Thymus (tissue), 14 donors: ENCODE results near the gene OR2L8. TPM values are rescaled to one million over a fixed set of nuclear protein-coding genes. Genes with fewer than 3 reads are reported as not detected.

Experiments used
- DNase-seq, 9 donors: peaks; one replicate each; pipeline ENCODE4 v3.0.0-alpha.2; 2013; ENCODE audit warnings: low spot score in 9 of 9, low read depth in 6 of 9, missing footprints in 1 of 9
- H3K27ac ChIP-seq, 2 donors: one replicate each; pipeline ENCODE4 v1.5.1; 2013; ENCODE audit warnings: control low read depth in 1 of 2, low read depth in 1 of 2, low read length in 1 of 2, mild to moderate bottlenecking in 1 of 2, moderate library complexity in 1 of 2
- H3K27me3 ChIP-seq, 2 donors: one replicate each; pipeline ENCODE4 v1.5.1; 2013; ENCODE audit warnings: low read length in 1 of 2; ENCODE audit not compliant: control insufficient read depth in 2 of 2, insufficient read depth in 1 of 2
- H3K36me3 ChIP-seq, 2 donors: one replicate each; pipeline ENCODE4 v1.5.1; 2013; ENCODE audit warnings: low read length in 1 of 2, mild to moderate bottlenecking in 1 of 2, moderate library complexity in 1 of 2; ENCODE audit not compliant: control insufficient read depth in 2 of 2, insufficient read depth in 2 of 2
- H3K4me1 ChIP-seq, 2 donors: one replicate each; pipeline ENCODE4 v1.5.1; 2013; ENCODE audit warnings: low read length in 2 of 2; ENCODE audit not compliant: control insufficient read depth in 2 of 2, insufficient read depth in 2 of 2
- H3K4me3 ChIP-seq, 2 donors: one replicate each; pipeline ENCODE4 v1.5.1; 2013; ENCODE audit warnings: low read length in 2 of 2, control low read depth in 1 of 2, mild to moderate bottlenecking in 1 of 2
- H3K9me3 ChIP-seq, 2 donors: one replicate each; pipeline ENCODE4 v1.5.1; 2013; ENCODE audit warnings: low read length in 1 of 2, mild to moderate bottlenecking in 1 of 2; ENCODE audit not compliant: control insufficient read depth in 2 of 2, insufficient read depth in 1 of 2
- WGBS: extraction: QIAGEN DNeasy Blood & Tissue Kit; methylation state at CpG from one replicate; pipeline ENCODE4 v1.1.7; 2013; 5-methylcytosine and 5-hydroxymethylcytosine counted together
- long read RNA-seq, 10 donors: transcript quantifications; one replicate each; lab custom pipeline, GENCODE V29; 2026
- polyA plus RNA-seq: library from polyadenylated mRNA; stranded (reverse); fragments of 200-250 nt; gene quantifications from one replicate; pipeline ENCODE4 v1.2.3, GENCODE V29; 2013
- total RNA-seq: library from RNA; stranded (reverse); fragments of 120-200 nt; gene quantifications from one replicate; pipeline ENCODE4 v1.2.4, GENCODE V29; 2013
- donor health status: healthy.

Gene OR2L8, protein sequence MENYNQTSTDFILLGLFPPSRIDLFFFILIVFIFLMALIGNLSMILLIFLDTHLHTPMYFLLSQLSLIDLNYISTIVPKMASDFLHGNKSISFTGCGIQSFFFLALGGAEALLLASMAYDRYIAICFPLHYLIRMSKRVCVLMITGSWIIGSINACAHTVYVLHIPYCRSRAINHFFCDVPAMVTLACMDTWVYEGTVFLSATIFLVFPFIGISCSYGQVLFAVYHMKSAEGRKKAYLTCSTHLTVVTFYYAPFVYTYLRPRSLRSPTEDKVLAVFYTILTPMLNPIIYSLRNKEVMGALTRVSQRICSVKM
- total RNA-seq = not detected
- not detected for polyA plus RNA-seq
- long read RNA-seq, donor 1 = 0 reads
- long read RNA-seq, donor 2 = 0 reads
- long read RNA-seq, donor 3 = 0 reads
- long read RNA-seq, donor 4 = 0 reads
- long read RNA-seq, donor 5 = 0 reads
- long read RNA-seq, donor 6 = 0 reads
- long read RNA-seq, donor 7 = 0 reads
- long read RNA-seq, donor 8 = 0 reads
- long read RNA-seq, donor 9 = 0 reads
- long read RNA-seq, donor 10 = 0 reads

DNA sequence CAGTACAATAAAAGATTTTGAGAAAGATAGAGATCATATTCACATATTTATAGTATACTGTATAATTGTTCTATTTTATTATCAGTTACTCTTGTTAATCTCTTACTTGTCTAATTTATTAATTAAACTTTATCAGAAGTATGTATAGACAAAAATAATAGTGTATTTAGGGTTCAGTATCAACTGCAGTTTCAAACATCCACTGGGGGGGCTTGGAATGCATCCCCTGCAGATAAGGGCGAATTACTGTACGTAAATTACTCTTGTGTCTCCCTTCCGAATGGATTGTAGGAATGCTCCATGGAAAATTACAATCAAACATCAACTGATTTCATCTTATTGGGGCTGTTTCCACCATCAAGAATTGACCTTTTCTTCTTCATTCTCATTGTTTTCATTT, at the start of gene OR2L8:
Gene OR2L8, plus strand, starts transcription at position 301 of the 400 bp plus-strand sequence. Its CDS starts 0 bp downstream, at position 301.
- DNase-seq = no peak
- Histone ChIP-seq H3K36me3 (no peaks in the 10 kb centered on the region), H3K27ac (no peak within 1 kb of the TSS), H3K4me1 (no peaks in the 10 kb centered on the region), H3K4me3 (no peak within 1 kb of the TSS), H3K27me3 (no peaks in the 10 kb centered on the region), H3K9me3 (peaks cover 0 to 5% of the 10 kb centered on the region in 2 donors)
- WGBS = 98% methylated on average over 3 of the region's 3 CpGs

DNA sequence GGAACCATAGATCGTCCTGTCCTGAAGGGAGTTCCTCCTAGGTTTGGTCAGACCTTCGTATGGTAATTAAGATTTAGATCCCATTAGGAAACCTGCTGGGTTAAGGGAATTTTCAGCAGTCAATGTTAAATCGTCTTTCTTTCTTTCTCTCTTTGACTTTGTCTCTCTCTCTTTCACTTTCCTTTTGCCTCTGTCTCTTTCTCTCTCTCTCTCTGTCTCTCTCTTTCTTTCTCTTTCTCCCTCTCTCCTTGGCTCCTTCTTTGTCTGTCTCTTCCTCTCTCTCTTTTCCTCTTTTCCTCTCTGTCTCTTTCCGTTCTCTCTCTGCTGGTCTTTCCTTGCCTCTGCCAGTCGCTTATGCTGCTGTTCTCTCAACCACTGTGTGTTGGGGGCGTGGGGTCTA, 44.5 kb upstream of the OR2L8 start:
- H3K27me3 ChIP-seq = no peaks in the 10 kb centered on the region
- WGBS = 98% methylated on average over 6 of the region's 6 CpGs
- no peaks in the 10 kb centered on the region for H3K4me1 ChIP-seq
- H3K27ac ChIP-seq = no peak overlapping the region
- no peaks in the 10 kb centered on the region for H3K36me3 ChIP-seq
- peaks cover 0 to 6% of the 10 kb centered on the region in 2 donors for H3K9me3 ChIP-seq
- H3K4me3 ChIP-seq = no peak overlapping the region
- no peak for DNase-seq

DNA sequence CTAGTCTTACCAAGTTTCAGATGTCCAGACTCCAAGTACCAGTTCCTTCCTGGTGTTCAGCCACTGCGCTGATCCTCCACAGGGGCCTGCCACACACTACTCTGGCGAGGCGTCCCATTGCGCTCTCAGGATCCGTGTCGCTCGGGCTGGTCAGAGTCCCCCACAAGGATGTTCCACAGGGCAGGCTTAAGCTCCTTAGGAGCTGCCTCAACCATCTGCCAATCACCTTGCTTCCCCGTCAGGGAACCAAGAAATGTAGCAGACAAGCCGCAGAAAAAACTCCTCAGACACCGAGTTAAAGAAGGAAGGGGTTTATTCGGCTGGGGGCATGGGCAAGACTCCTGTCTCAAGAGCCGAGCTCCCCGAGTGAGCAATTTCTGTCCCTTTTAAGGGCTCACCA, 43.5 kb upstream of the OR2L8 start:
- no peak overlapping the region for H3K4me3 ChIP-seq
- H3K9me3 ChIP-seq = peaks cover 0 to 6% of the 10 kb centered on the region in 2 donors
- no peaks in the 10 kb centered on the region for H3K27me3 ChIP-seq
- DNase-seq = no peak
- no peaks in the 10 kb centered on the region for H3K36me3 ChIP-seq
- WGBS = 88% methylated on average over 13 of the region's 13 CpGs
- H3K4me1 ChIP-seq = no peaks in the 10 kb centered on the region
- H3K27ac ChIP-seq = no peak overlapping the region

DNA sequence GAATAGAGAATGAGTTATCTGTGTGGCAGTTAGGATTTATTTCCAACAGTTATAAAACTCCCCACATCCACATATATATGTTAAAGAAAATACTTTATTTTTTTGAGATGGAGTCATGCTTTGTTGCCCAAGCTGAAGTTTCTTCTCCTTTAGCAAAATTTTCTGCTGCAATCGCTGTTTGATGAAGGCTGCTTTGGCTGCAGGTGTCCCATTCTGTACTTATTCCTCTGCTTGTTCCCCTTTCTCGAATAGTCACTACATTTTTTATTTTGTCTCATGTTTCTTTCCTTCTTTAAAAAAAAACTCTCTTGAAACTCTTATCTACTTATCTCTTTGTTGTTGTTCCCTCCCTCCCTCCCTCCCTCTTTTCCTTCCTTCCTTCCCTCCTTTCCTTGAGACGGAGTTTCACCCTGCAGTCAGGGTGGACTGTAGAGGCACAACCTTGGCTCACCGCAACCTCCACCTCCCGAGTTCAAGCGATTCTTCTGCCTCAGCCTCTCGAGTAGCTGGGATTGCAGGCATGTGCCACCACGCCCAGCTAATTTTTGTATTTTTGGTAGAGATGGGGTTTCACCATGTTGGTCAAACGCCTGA, 42.7 kb upstream of the OR2L8 start:
- H3K36me3 ChIP-seq = no peaks in the 10 kb centered on the region
- WGBS = 17% methylated on average over 9 of the region's 9 CpGs
- no peaks in the 10 kb centered on the region for H3K27me3 ChIP-seq
- peak in 2 of 9 donors; percentile 0 to 9 for DNase-seq
- H3K4me1 ChIP-seq = no peaks in the 10 kb centered on the region
- H3K4me3 ChIP-seq = peak overlapping the region in 1 of 2 donors; percentile 50
- H3K9me3 ChIP-seq = peaks cover 0 to 6% of the 10 kb centered on the region in 2 donors
- H3K27ac ChIP-seq = no peak overlapping the region

DNA sequence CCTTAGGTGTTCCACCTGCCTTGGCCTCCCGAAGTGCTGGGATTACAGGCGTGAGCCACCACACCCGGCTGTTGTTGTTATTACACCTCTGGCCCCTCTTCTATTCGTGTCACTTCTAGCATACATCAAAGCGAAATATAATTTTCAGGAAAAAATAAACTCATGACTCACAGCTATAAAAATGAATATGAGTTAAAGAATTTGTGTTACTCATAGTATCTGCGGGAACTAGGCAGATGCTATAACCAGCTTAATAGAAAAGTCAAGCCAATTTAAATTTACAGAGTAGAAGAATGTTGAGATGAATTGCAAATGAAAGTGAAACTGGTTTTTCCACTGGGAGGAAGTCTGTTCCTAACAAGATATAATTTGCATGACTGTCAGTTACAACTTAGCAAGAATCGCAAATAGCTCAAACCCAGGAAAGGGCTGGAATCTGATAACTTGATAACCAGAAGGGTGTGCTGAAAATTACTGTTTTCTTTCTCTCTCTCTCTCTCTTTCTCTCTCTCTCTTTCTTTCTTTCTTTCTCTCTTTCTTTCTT, 42.1 kb upstream of the OR2L8 start:
- peak in 7 of 9 donors; percentile 9 to 60 (median 26) for DNase-seq
- Histone ChIP-seq H3K4me3 (peak overlapping the region; percentile 27 to 50), H3K27ac (no peak overlapping the region)

DNA sequence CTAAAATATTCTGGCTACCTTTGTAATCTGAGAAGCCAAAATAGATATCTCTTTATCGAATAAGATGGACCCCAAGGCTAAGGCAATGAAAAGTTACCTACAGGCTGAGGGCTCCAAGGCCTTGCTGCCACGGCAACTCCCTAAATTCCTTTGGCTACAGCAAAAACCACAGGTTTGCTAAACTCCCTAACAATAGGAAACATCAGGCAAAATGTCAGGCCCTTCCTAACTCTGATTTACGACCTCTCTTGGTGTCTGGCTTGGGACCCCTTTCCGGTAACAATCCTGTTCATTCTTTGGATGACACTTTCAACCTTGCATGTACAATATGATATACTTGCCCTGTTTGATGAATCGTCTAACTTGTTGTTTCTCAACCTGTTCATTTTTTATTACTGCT, 39.9 kb upstream of the OR2L8 start:
- Histone ChIP-seq H3K36me3 (no peaks in the 10 kb centered on the region), H3K4me3 (no peak overlapping the region), H3K4me1 (no peaks in the 10 kb centered on the region), H3K9me3 (peaks cover 0 to 6% of the 10 kb centered on the region in 2 donors), H3K27me3 (no peaks in the 10 kb centered on the region), H3K27ac (no peak overlapping the region)
- no peak for DNase-seq
- 79% methylated on average over 5 of the region's 5 CpGs for WGBS

More for the DNA sequence above, 42.1 kb upstream of the OR2L8 start:
- no peaks in the 10 kb centered on the region for H3K36me3 ChIP-seq
- peaks cover 0 to 6% of the 10 kb centered on the region in 2 donors for H3K9me3 ChIP-seq
- no peaks in the 10 kb centered on the region for H3K27me3 ChIP-seq
- WGBS = 5% methylated on average over 7 of the region's 7 CpGs
- no peaks in the 10 kb centered on the region for H3K4me1 ChIP-seq

DNA sequence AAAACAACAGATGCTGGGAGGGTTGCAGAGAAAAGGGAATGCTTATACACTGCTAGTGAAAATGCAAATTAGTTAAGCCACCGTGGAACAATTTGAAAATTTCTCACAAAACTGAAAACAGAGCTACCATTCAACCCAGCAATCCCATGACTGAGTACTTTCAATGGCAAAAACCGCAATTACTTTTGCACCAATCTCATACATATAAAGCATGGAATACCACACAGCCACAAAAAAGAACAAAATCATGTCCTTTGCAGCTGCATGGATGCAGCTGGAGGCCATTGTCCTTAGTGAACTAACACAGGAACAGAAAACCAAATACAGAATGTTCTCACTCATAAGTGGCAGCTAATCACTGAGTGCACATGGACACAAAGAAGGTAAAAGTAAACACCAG, 34.9 kb upstream of the OR2L8 start:
- WGBS = 92% methylated on average over 2 of the region's 2 CpGs
- Histone ChIP-seq H3K36me3 (no peaks in the 10 kb centered on the region), H3K9me3 (no peaks in the 10 kb centered on the region), H3K27me3 (no peaks in the 10 kb centered on the region), H3K27ac (no peak overlapping the region), H3K4me1 (no peaks in the 10 kb centered on the region), H3K4me3 (no peak overlapping the region)
- DNase-seq = no peak

DNA sequence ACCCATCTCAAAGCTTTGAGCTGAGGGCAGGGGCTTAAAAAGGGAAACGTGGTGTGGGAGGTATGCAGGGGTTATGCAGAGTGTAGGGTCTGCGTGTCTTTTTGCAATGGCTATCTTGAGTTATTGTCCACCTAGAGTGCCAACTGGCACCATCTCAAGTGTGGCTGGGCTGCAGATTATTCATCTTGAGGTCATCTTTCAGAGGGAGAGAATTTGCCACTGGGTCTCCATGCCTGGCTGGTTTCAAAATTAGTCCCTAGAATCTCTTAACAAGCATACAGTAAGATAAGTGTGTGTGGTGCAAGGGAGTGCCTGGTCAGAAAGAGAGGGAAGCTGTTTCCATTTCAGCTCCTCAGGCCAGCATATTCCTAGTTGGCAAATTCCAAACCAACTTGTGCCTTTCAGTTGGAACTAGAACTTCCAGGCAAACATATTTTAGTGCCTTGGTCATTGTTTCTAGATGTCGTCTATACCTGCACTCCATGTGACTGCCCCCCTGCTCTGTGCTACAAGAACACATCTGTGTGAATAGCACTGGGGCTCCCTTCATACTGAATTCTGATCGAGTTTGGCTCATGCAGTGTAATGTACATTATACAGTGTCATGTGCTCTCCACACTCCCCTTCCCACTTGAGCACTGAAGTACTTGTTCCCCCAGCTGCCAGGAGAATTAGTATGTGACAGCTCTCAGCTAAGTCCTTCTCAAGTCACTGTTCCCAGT, 33.6 kb upstream of the OR2L8 start:
- no peaks in the 10 kb centered on the region for H3K27me3 ChIP-seq
- DNase-seq = no peak
- H3K4me3 ChIP-seq = no peak overlapping the region
- H3K9me3 ChIP-seq = no peaks in the 10 kb centered on the region
- no peak overlapping the region for H3K27ac ChIP-seq
- no peaks in the 10 kb centered on the region for H3K36me3 ChIP-seq
- WGBS = 88% methylated on average over 4 of the region's 4 CpGs
- no peaks in the 10 kb centered on the region for H3K4me1 ChIP-seq
